SK-N-SH (cell line): Measurements from ENCODE around the gene S100B. TPM values are rescaled to one million over a fixed set of nuclear protein-coding genes. Genes with fewer than 3 reads are reported as not detected.

Experiments
- CTCF ChIA-PET: fragments of 300-600, 350-600 bp; formaldehyde crosslinking; extraction: SDS; loops from one replicate; lab custom pipeline; 2021; lab: Yijun Ruan, JAX
- POLR2A ChIA-PET: fragments of 350-600 bp; sonication (Branson Sonifier 250); formaldehyde crosslinking; extraction: SDS; loops from one replicate; lab custom pipeline; 2020; ENCODE audit warnings: antibody characterized with exemption, inconsistent platforms; lab: Yijun Ruan, JAX
- DNase-seq: peaks from one replicate; pipeline ENCODE4 v3.0.0; 2012
- H2AFZ ChIP-seq: fragments of 200-600 bp; sonication (generic); 2 replicates; pipeline ENCODE4 v1.8.1; 2016; ENCODE audit warnings: antibody characterized with exemption, mild to moderate bottlenecking, low read depth
- H3F3A ChIP-seq: fragments of 200-600 bp; sonication (generic); replicated peaks from 2 replicates; pipeline ENCODE3; 2016; ENCODE audit warnings: antibody characterized with exemption, mild to moderate bottlenecking; ENCODE audit not compliant: insufficient read depth
- H3K27ac ChIP-seq, 2 experiments: fragments of 200-500 bp in 1 of 2; fragments of 200-600 bp in 1 of 2; sonication (Bioruptor generic) in 1 of 2; sonication (generic), shearing (Covaris generic) in 1 of 2; 2 replicates each; pipeline versions ENCODE4 v1.5.1 to v1.6.1; 2014 to 2016; ENCODE audit warnings: low read depth in 2 of 2, inconsistent platforms in 1 of 2, low read length in 1 of 2, mild to moderate bottlenecking in 1 of 2, mixed read lengths in 1 of 2
- H3K27me3 ChIP-seq: fragments of 200-600 bp; sonication (generic), shearing (Covaris generic); 2 replicates; pipeline ENCODE4 v1.6.1; 2016; ENCODE audit warnings: mixed run types; ENCODE audit not compliant: insufficient read depth
- H3K36me3 ChIP-seq, 2 experiments: fragments of 200-500 bp in 1 of 2; fragments of 200-600 bp in 1 of 2; sonication (Bioruptor generic) in 1 of 2; sonication (generic) in 1 of 2; replicated peaks in 1 of 2; 2 replicates each; pipeline versions ENCODE3 to v1.5.1; 2014 to 2016; ENCODE audit warnings: low read length in 1 of 2, mild to moderate bottlenecking in 1 of 2; ENCODE audit not compliant: insufficient read depth in 2 of 2, control insufficient read depth in 1 of 2
- H3K4me1 ChIP-seq, 2 experiments: fragments of 200-500 bp in 1 of 2; fragments of 200-600 bp in 1 of 2; sonication (Bioruptor generic) in 1 of 2; sonication (generic), shearing (Covaris generic) in 1 of 2; 2 replicates each; pipeline versions ENCODE4 v1.5.1 to v1.6.1; 2014 to 2016; ENCODE audit warnings: low read depth in 1 of 2, low read length in 1 of 2, mixed run types in 1 of 2; ENCODE audit not compliant: insufficient read depth in 2 of 2, control insufficient read depth in 1 of 2
- H3K4me2 ChIP-seq: fragments of 200-600 bp; sonication (generic), shearing (Covaris generic); 2 replicates; pipeline ENCODE4 v1.6.1; 2017; ENCODE audit warnings: mixed run types
- H3K4me3 ChIP-seq, 2 experiments: fragments of 200-500 bp in 1 of 2; fragments of 200-600 bp in 1 of 2; sonication (Bioruptor generic) in 1 of 2; sonication (generic), shearing (Covaris generic) in 1 of 2; 2 replicates each; pipeline versions ENCODE4 v1.5.1 to v1.8.1; 2014 to 2016; ENCODE audit warnings: low read depth in 2 of 2, inconsistent platforms in 1 of 2, low read length in 1 of 2, mild to moderate bottlenecking in 1 of 2, mixed read lengths in 1 of 2, moderate library complexity in 1 of 2
- H3K79me2 ChIP-seq: fragments of 200-600 bp; sonication (generic); 2 replicates; pipeline ENCODE4 v1.8.1; 2017; ENCODE audit warnings: mild to moderate bottlenecking; ENCODE audit not compliant: insufficient read depth
- H3K9ac ChIP-seq: fragments of 200-600 bp; sonication (generic); 2 replicates; pipeline ENCODE4 v1.6.1; 2017; ENCODE audit warnings: mixed run types
- H3K9me2 ChIP-seq: fragments of 200-600 bp; sonication (generic); 2 replicates; pipeline ENCODE4 v1.6.1; 2017; ENCODE audit warnings: mixed run types
- H3K9me3 ChIP-seq: fragments of 200-600 bp; sonication (generic); 2 replicates; pipeline ENCODE4 v1.6.1; 2017; ENCODE audit warnings: mixed run types, mild to moderate bottlenecking, moderate library complexity
- H4K20me1 ChIP-seq: fragments of 200-600 bp; sonication (generic); 2 replicates; pipeline ENCODE4 v1.6.1; 2017; ENCODE audit warnings: mild to moderate bottlenecking, mixed run types; ENCODE audit not compliant: insufficient read depth
- EP300 ChIP-seq, 2 experiments: IDR thresholded peaks; 2 replicates each; pipeline versions ENCODE4 v1.4.0 to v1.6.1; 2012; ENCODE audit warnings: borderline replicate concordance in 1 of 2, low read depth in 1 of 2, low read length in 1 of 2
- EZH2phosphoT487 ChIP-seq: fragments of 200-600 bp; sonication (generic); IDR thresholded peaks from 2 replicates; pipeline ENCODE4 v1.6.1; 2017; ENCODE audit warnings: low read depth, mixed run types, mild to moderate bottlenecking, antibody characterized with exemption, moderate library complexity, borderline replicate concordance
- FOSL2 ChIP-seq: IDR thresholded peaks from 2 replicates; pipeline ENCODE4 v1.4.0; 2012; ENCODE audit warnings: low read depth, mild to moderate bottlenecking, moderate library complexity, borderline replicate concordance
- FOXM1 ChIP-seq: IDR thresholded peaks from 2 replicates; pipeline ENCODE4 v1.4.0; 2012; ENCODE audit warnings: low read depth, mild to moderate bottlenecking
- MAX ChIP-seq: IDR thresholded peaks from 2 replicates; pipeline ENCODE4 v1.4.0; 2012; ENCODE audit warnings: low read depth
- MXI1 ChIP-seq: IDR thresholded peaks from 2 replicates; pipeline ENCODE4 v1.6.1; 2012; ENCODE audit warnings: mild to moderate bottlenecking, low read depth, low read length, improper control_type of control experiment
- PBX3 ChIP-seq: IDR thresholded peaks from 2 replicates; pipeline ENCODE4; 2012
- RXRA ChIP-seq: IDR thresholded peaks from 2 replicates; pipeline ENCODE4 v1.4.0; 2012; ENCODE audit warnings: low read depth, mild to moderate bottlenecking, borderline replicate concordance
- SIN3A ChIP-seq: IDR thresholded peaks from 2 replicates; pipeline ENCODE4 v1.6.1; 2012; ENCODE audit warnings: low read depth, mild to moderate bottlenecking, low read length, moderate library complexity, borderline replicate concordance
- SMC3 ChIP-seq: IDR thresholded peaks from 2 replicates; pipeline ENCODE4 v1.6.1; 2012; ENCODE audit warnings: low read depth, low read length, improper control_type of control experiment
- TAF1 ChIP-seq: IDR thresholded peaks from 2 replicates; pipeline ENCODE4 v1.6.1; 2012; ENCODE audit warnings: low read depth, mild to moderate bottlenecking, low read length, moderate library complexity, borderline replicate concordance
- TCF12 ChIP-seq: IDR thresholded peaks from 2 replicates; pipeline ENCODE4 v1.4.0; 2012
- TEAD4 ChIP-seq: IDR thresholded peaks from 2 replicates; pipeline ENCODE4 v1.4.0; 2012; ENCODE audit warnings: mild to moderate bottlenecking, borderline replicate concordance; ENCODE audit not compliant: insufficient read depth
- USF1 ChIP-seq: IDR thresholded peaks from 2 replicates; pipeline ENCODE4 v1.4.0; 2012; ENCODE audit warnings: low read depth, borderline replicate concordance
- USF2 ChIP-seq: fragments of 150-350 bp; IDR thresholded peaks from 2 replicates; pipeline ENCODE4 v1.6.1; 2017; ENCODE audit warnings: antibody characterized with exemption, low read length, low read depth, borderline replicate concordance
- ZBTB33 ChIP-seq: IDR thresholded peaks from 2 replicates; pipeline ENCODE4 v1.4.0; 2012; ENCODE audit warnings: low read depth, borderline replicate concordance
- WGBS: methylation state at CpG from one replicate; pipeline ENCODE4 v1.1.6; 2017; ENCODE audit warnings: low lambda C conversion rate; 5-methylcytosine and 5-hydroxymethylcytosine counted together
- polyA plus RNA-seq, 3 experiments: library from polyadenylated mRNA; depleted of rRNA; stranded (reverse); fragments of >200 nt; gene quantifications; 2 replicates each; pipeline ENCODE4 v1.2.3, GENCODE V29; 2012

The S100B gene
- polyA plus RNA-seq, 1 of the 3 experiments (the other 2 are of a cell fraction): 0.12 TPM

GRCh38 chr21:46554431-46555224 lies 50.3 kb downstream of the S100B start:
- no peaks in the 10 kb centered on the region for H3F3A ChIP-seq
- H3K36me3 ChIP-seq: peaks cover 31 to 61% of the 10 kb centered on the region in 2 experiments

GRCh38 chr21:46553993-46554392 lies 50.9 kb downstream of the S100B start:
- no peaks in the 10 kb centered on the region for H3K27me3 ChIP-seq
- no peak for DNase-seq
- POLR2A ChIA-PET: no interaction called here
- H4K20me1 ChIP-seq: no peaks in the 10 kb centered on the region
- TF ChIP-seq ZBTB33: no peak
- no peak for TF ChIP-seq RXRA
- TF ChIP-seq EP300 (IDR thresholded peaks at IDR 0.05; ENCODE audit: borderline replicate concordance in 1 of 2, low read depth in 1 of 2, low read length in 1 of 2): no peak
- no peak for TF ChIP-seq TEAD4
- TF ChIP-seq SMC3: no peak
- no peak for TF ChIP-seq MAX
- TF ChIP-seq TCF12: no peak
- no peak for TF ChIP-seq FOSL2
- no peak for TF ChIP-seq USF2
- TF ChIP-seq FOXM1: no peak
- TF ChIP-seq USF1: no peak
- no peak for TF ChIP-seq TAF1
- TF ChIP-seq SIN3A: no peak
- TF ChIP-seq PBX3: no peak
- TF ChIP-seq, all 33 proteins: peak for 0
- Histone ChIP-seq H3K27ac (no peak overlapping the region), H3K79me2 (no peaks in the 10 kb centered on the region), H3K9me2 (no peaks in the 10 kb centered on the region), H3K9me3 (no peaks in the 10 kb centered on the region), H3K4me3 (no peak overlapping the region), H3K9ac (no peak overlapping the region), H3K4me2 (no peak overlapping the region), H3K4me1 (no peaks in the 10 kb centered on the region), H2AFZ (no peak overlapping the region), H3K36me3 (peaks cover 31 to 61% of the 10 kb centered on the region in 2 experiments), H3F3A (no peaks in the 10 kb centered on the region)
- CTCF ChIA-PET: interaction anchor here (0.6 kb wide), 1 partner anchor 114 kb away, joined by 3 read pairs; no protein-coding TSS in a partner anchor
- 97% methylated on average over 10 of the region's 13 CpGs for WGBS

More at GRCh38 chr21:46554431-46555224, 50.3 kb downstream of the S100B start:
- ChIA-PET CTCF (interaction anchor here (1.2 kb wide), 1 partner anchor 13 kb away, joined by 4 read pairs; no protein-coding TSS in a partner anchor), POLR2A (no interaction called here)
- Histone ChIP-seq H3K79me2 (no peaks in the 10 kb centered on the region), H3K9me2 (no peaks in the 10 kb centered on the region), H3K27ac (no peak overlapping the region), H3K27me3 (no peaks in the 10 kb centered on the region), H2AFZ (no peak overlapping the region), H3K4me2 (no peak overlapping the region), H3K4me3 (no peak overlapping the region), H3K9ac (no peak overlapping the region), H3K4me1 (no peaks in the 10 kb centered on the region), H3K9me3 (no peaks in the 10 kb centered on the region), H4K20me1 (no peaks in the 10 kb centered on the region)
- TF ChIP-seq RXRA (no peak), EZH2phosphoT487 (no peak), TCF12 (no peak), ZBTB33 (no peak), MXI1 (no peak)
- WGBS: 97% methylated on average over 25 of the region's 30 CpGs
- DNase-seq: no peak
